GM23338 (cell line): ENCODE data around the gene ARHGEF40. TPM values are rescaled to one million over a fixed set of nuclear protein-coding genes. Genes with fewer than 3 reads are reported as not detected.

ENCODE experiments used
- ATAC-seq: fragments of 200-7000 bp; cut with Tn5 transposase; 3 replicates; pipeline ENCODE4 v1.9.1; 2020
- DNase-seq: peaks from one replicate; pipeline ENCODE4 v3.0.0-alpha.2; 2015; ENCODE audit warnings: low spot score
- H2AFZ ChIP-seq: fragments of 200-600 bp; sonication (generic); 2 replicates; pipeline ENCODE4 v1.8.0; 2016; ENCODE audit warnings: antibody characterized with exemption, mild to moderate bottlenecking, moderate library complexity
- H3F3A ChIP-seq: fragments of 200-600 bp; sonication (generic); replicated peaks from 2 replicates; pipeline ENCODE4 v1.8.0; 2017; ENCODE audit warnings: antibody characterized with exemption, mixed run types, low read depth
- H3K27ac ChIP-seq: fragments of 200-600 bp; sonication (generic); 2 replicates; pipeline ENCODE4 v1.6.1; 2016; ENCODE audit warnings: low read depth
- H3K27me3 ChIP-seq: fragments of 200-600 bp; sonication (generic); 2 replicates; pipeline ENCODE4 v1.8.0; 2016; ENCODE audit warnings: mild to moderate bottlenecking, mixed run types, moderate library complexity; ENCODE audit not compliant: insufficient read depth
- H3K36me3 ChIP-seq: fragments of 200-600 bp; sonication (generic); 2 replicates; pipeline ENCODE4 v1.8.0; 2016; ENCODE audit warnings: mild to moderate bottlenecking; ENCODE audit not compliant: insufficient read depth
- H3K4me1 ChIP-seq: fragments of 200-600 bp; sonication (generic); 2 replicates; pipeline ENCODE4 v1.8.0; 2016; ENCODE audit warnings: mild to moderate bottlenecking, moderate library complexity; ENCODE audit not compliant: insufficient read depth
- H3K4me2 ChIP-seq: fragments of 200-600 bp; sonication (generic); 2 replicates; pipeline ENCODE4 v1.7.1; 2017; ENCODE audit warnings: mixed run types
- H3K4me3 ChIP-seq: fragments of 200-600 bp; sonication (generic); 2 replicates; pipeline ENCODE4 v1.6.1; 2016; ENCODE audit warnings: mixed run types
- H3K79me2 ChIP-seq: fragments of 200-600 bp; sonication (generic); replicated peaks from 2 replicates; pipeline ENCODE4 v1.8.0; 2017; ENCODE audit warnings: mild to moderate bottlenecking; ENCODE audit not compliant: insufficient read depth
- H3K9me2 ChIP-seq: fragments of 200-600 bp; sonication (generic); 2 replicates; pipeline ENCODE4 v1.8.0; 2017; ENCODE audit not compliant: insufficient read depth
- H4K20me1 ChIP-seq: fragments of 200-600 bp; sonication (generic); replicated peaks from 2 replicates; pipeline ENCODE4 v1.8.0; 2017; ENCODE audit warnings: mild to moderate bottlenecking; ENCODE audit not compliant: insufficient read depth
- H3K27ac Mint-ChIP-seq: 2 replicates; pipeline ENCODE4 v1.8.0; 2020; ENCODE audit warnings: inconsistent platforms, mild to moderate bottlenecking, moderate library complexity, mixed read lengths
- H3K27me3 Mint-ChIP-seq: 3 replicates; pipeline ENCODE4 v1.8.0; 2022; ENCODE audit warnings: low read depth, mild to moderate bottlenecking, moderate library complexity, mixed read lengths, inconsistent platforms; ENCODE audit not compliant: insufficient read depth, poor library complexity
- H3K36me3 Mint-ChIP-seq: 3 replicates; pipeline ENCODE4 v1.8.0; 2021; ENCODE audit warnings: low read depth, mild to moderate bottlenecking, inconsistent platforms, moderate library complexity, mixed read lengths
- H3K4me1 Mint-ChIP-seq: 3 replicates; pipeline ENCODE4 v1.8.0; 2020; ENCODE audit warnings: mild to moderate bottlenecking, inconsistent platforms, mixed read lengths
- H3K4me3 Mint-ChIP-seq: 3 replicates; pipeline ENCODE4 v1.8.0; 2021; ENCODE audit warnings: moderate library complexity, mild to moderate bottlenecking, inconsistent platforms, mixed read lengths
- H3K9me3 Mint-ChIP-seq: 3 replicates; pipeline ENCODE4 v1.8.0; 2020; ENCODE audit warnings: moderate library complexity, mild to moderate bottlenecking, inconsistent platforms, mixed read lengths
- EZH2 ChIP-seq: fragments of 200-600 bp; sonication (generic); IDR thresholded peaks from one replicate; pipeline ENCODE4 v1.8.0; 2017; ENCODE audit warnings: antibody characterized with exemption, mild to moderate bottlenecking, low read depth; ENCODE audit not compliant: unreplicated experiment
- POLR2AphosphoS5 ChIP-seq: IDR thresholded peaks from 2 replicates; pipeline ENCODE4 v1.6.1; 2016; ENCODE audit warnings: antibody characterized with exemption, low read depth
- STAT1 ChIP-seq: IDR thresholded peaks from one replicate; pipeline ENCODE4 v1.6.1; 2016; ENCODE audit warnings: antibody characterized with exemption; ENCODE audit not compliant: unreplicated experiment
- ZNF331 ChIP-seq: fragments of 250-450 bp; sonication (Bioruptor Pico); IDR thresholded peaks from 2 replicates; pipeline ENCODE4 v1.5.0; 2020; ENCODE audit warnings: low read depth, mild to moderate bottlenecking, moderate library complexity
- polyA plus RNA-seq: library from polyadenylated mRNA; unstranded; fragments of >200 nt; fragmentation: Nextera tagmentation; extraction: Ambion mirVana; gene quantifications from 2 replicates; pipeline ENCODE4 v1.2.1, GENCODE V29; 2016
- total RNA-seq: library from RNA; depleted of rRNA; stranded (reverse); fragments of >200 nt; shearing (Covaris generic); gene quantifications from 2 replicates; pipeline ENCODE4 v1.2.3, GENCODE V29; 2014

Gene ARHGEF40
- total and polyA plus RNA-seq, 2 experiments from 2014 or later = 17.7 to 44.6 TPM

DNA sequence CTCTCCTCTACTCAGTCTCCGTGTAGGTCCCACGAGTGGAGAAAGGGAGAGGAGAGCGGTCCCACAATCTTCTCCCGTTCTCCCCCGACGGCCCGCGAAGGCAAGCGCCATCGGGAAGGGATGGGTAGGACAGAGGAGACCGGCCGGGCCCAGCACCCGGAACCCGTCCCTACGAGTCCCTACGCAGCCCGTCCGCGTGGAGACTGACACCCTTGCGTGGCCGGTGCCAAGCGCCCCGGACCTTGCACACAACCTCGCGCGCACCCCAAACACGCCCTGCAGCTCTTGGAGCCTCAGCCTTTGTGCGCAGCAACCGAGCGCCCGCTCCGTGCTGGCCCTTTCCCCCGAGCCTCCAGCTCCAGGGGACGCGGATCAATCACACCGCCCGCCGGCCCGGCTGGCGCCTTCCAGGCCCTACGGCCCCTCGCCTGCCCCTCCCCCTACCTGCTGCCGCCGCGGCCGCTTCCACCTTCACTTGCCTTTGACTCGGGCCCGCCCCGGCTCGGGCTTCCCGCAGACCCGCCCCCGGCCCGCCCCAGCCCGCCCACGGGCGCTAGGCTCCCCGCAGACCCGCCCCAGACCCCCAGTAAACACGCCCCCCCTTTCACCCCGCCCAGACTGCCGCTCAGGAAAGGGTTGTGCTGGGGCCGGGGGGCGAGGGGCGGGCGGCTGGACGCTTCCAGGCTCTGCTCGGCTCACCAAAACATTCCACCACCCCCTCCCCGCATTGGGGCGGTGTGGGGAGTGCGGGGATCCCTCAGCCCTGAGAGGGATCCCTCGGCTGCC lies 45.3 kb upstream of the ARHGEF40 start, which contains the start of gene NDRG2:
NDRG2 (minus strand) TSS at position 477 of the 786 bp plus-strand sequence. CDS start 1,746 bp downstream, outside the sequence.
- Mint-ChIP-seq H3K4me1 (peaks cover 39% of the 10 kb centered on the region), H3K36me3 (peaks cover 16% of the 10 kb centered on the region), H3K9me3 (no peaks in the 10 kb centered on the region; the same call in 2 of the 3 replicates), H3K4me3 (peak within 1 kb of the TSS; percentile 91), H3K27me3 (peaks cover 31% of the 10 kb centered on the region), H3K27ac (peak within 1 kb of the TSS; percentile 91)
- DNase-seq = peak; percentile 95
- Histone ChIP-seq H3F3A (peaks cover 7% of the 10 kb centered on the region; the same call in 1 of the 2 replicates), H4K20me1 (no peaks in the 10 kb centered on the region), H3K4me3 (peak within 1 kb of the TSS; percentile 70), H3K79me2 (no peaks in the 10 kb centered on the region; the same call in 1 of the 2 replicates), H3K9me2 (no peaks in the 10 kb centered on the region), H3K27ac (peak within 1 kb of the TSS; percentile 94), H3K27me3 (peaks cover 30% of the 10 kb centered on the region), H3K36me3 (no peaks in the 10 kb centered on the region), H3K4me2 (peak within 1 kb of the TSS; percentile 97), H3K4me1 (peaks cover 31% of the 10 kb centered on the region), H2AFZ (peak within 1 kb of the TSS; percentile 95; the same call in 1 of the 2 replicates)
- peak; percentile 45 for TF ChIP-seq POLR2AphosphoS5
- no peak for TF ChIP-seq ZNF331
- ATAC-seq = peak; percentile 79

DNA sequence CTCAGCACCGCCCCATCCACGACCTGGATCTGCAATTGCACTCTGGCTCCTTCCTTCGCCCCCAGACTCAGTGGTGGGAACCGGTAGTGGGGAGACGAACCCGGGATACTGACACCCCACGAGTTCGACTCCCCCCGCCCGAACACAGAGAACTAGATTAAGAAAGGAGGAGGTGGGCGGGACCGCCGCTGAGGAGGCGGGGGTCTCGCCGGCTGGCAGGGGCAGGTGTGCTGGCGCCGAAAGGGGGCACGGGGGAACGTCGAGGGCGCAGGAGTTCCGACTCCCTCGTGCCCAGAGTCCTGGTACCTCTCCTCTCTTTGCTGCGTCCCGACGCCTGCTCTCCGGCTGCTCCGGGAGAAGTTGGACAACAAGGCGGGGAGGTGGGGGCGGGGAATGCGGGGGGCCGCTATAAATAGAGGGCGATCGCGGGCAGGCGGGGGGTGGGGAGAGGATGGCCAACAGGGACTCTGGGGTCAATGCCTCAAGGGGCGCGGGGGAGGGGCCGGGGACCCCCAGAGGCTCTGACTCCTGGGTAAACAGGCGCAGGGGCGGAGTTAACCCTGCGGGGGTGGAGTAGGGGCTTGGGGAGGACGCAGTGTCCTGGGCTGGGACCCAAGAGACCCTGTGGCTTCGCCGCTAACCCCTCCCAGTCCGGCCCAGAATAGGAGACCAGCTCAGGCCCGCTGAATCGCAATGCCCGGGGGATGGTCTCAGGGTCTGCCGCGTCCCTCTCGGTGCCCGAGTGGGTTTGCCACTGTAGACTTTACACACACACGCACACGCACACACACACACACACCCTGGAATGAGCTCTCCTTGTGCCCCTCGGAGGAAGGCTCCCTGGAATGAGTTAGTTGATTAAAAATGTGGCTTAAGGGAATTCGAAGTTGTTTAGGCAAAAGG lies 44.5 kb upstream of the ARHGEF40 start:
- peak; percentile 69 for ATAC-seq
- Histone ChIP-seq H3K36me3 (no peaks in the 10 kb centered on the region), H3K27me3 (peaks cover 30% of the 10 kb centered on the region), H3K4me3 (peak overlapping the region; percentile 70), H3F3A (peaks cover 7% of the 10 kb centered on the region; the same call in 1 of the 2 replicates), H4K20me1 (no peaks in the 10 kb centered on the region), H3K79me2 (no peaks in the 10 kb centered on the region; the same call in 1 of the 2 replicates), H3K4me2 (peak overlapping the region; percentile 97), H2AFZ (peak overlapping the region; percentile 91; the same call in 1 of the 2 replicates), H3K27ac (peak overlapping the region; percentile 94), H3K9me2 (peaks cover 2% of the 10 kb centered on the region; the same call in 1 of the 2 replicates), H3K4me1 (peaks cover 31% of the 10 kb centered on the region)
- peaks cover 28% of the 10 kb centered on the region for H3K27me3 Mint-ChIP-seq
- peak; percentile 85 for DNase-seq
- H3K27ac Mint-ChIP-seq = peak overlapping the region; percentile 91
- peaks cover 15% of the 10 kb centered on the region for H3K36me3 Mint-ChIP-seq
- no peaks in the 10 kb centered on the region; the same call in 2 of the 3 replicates for H3K9me3 Mint-ChIP-seq
- H3K4me3 Mint-ChIP-seq = peak overlapping the region; percentile 91
- peaks cover 39% of the 10 kb centered on the region for H3K4me1 Mint-ChIP-seq
- peak; percentile 41; the same call in 1 of the 2 replicates for TF ChIP-seq POLR2AphosphoS5
- TF ChIP-seq STAT1 = no peak

DNA sequence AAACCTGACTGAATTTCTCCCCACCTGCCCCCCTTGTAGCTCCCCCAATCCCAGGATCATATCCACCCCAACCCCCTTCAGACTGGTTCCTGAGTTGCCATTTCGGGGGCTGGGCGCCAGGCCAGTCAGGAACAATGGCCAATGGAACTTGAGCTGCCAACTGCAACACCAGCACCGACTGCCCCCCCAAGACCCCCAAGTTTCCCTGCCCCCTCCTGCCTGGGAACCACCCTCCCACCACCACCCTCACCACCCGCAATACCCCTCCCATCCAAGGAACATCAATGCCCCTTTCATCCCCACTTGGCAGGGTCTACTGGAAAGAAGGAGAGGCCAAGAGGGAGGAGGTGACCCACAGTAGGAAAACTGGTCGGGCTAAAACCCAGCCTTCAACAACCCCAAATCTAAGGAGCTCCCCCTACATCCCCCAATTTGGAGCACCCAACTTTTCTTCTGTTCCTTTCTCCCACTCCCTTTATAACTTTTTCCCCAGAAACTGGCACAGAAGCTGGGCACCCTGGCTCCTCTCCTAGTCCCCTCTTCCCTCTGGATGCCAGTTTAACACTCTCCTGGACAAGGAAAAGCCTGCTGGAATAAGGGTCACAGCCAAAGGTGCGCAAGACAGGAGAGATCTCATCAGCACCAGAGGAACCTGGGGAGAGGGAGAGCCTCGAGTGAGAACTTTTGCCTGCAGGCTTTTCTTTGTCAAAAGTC lies 43.7 kb upstream of the ARHGEF40 start:
- Histone ChIP-seq H2AFZ (peak overlapping the region; percentile 72), H3K4me1 (peaks cover 31% of the 10 kb centered on the region), H3F3A (peaks cover 7% of the 10 kb centered on the region; the same call in 1 of the 2 replicates), H3K79me2 (no peaks in the 10 kb centered on the region; the same call in 1 of the 2 replicates), H3K4me3 (peak overlapping the region; percentile 70), H3K36me3 (no peaks in the 10 kb centered on the region), H3K9me2 (peaks cover 6% of the 10 kb centered on the region; the same call in 1 of the 2 replicates), H3K4me2 (peak overlapping the region; percentile 97), H3K27me3 (peaks cover 30% of the 10 kb centered on the region), H4K20me1 (no peaks in the 10 kb centered on the region), H3K27ac (peak overlapping the region; percentile 94)
- no peaks in the 10 kb centered on the region; the same call in 2 of the 3 replicates for H3K9me3 Mint-ChIP-seq
- H3K27me3 Mint-ChIP-seq = peaks cover 28% of the 10 kb centered on the region
- DNase-seq = peak; percentile 42
- peak overlapping the region; percentile 77 for H3K27ac Mint-ChIP-seq
- peaks cover 11% of the 10 kb centered on the region for H3K36me3 Mint-ChIP-seq
- H3K4me3 Mint-ChIP-seq = peak overlapping the region; percentile 91
- 0 out of 3 replicates have a peak, but pooled peaks have one; percentile 0 for ATAC-seq
- H3K4me1 Mint-ChIP-seq = peaks cover 39% of the 10 kb centered on the region
- TF ChIP-seq POLR2AphosphoS5 (no peak), EZH2 (no peak)
